Endometrial microvascular endothelial cells (primary cell): Measurements from ENCODE around the gene ZSWIM4. TPM values are rescaled to one million over a fixed set of nuclear protein-coding genes. Genes with fewer than 3 reads are reported as not detected.

Experiments
- in situ Hi-C: cut with HindIII; loops from 2 replicates; pipeline ENCODE4 v1.10.0; 2017; ENCODE audit warnings: low sequenced_read_pairs, low pct_unique_long_range_greater_than_20kb; ENCODE audit errors: inconsistent ontology term
- total RNA-seq: library from RNA; depleted of rRNA; stranded (reverse); fragments of >200 nt; gene quantifications from one replicate; pipeline ENCODE4 v1.2.3, GENCODE V29; 2015; ENCODE audit errors: inconsistent ontology term

ZSWIM4 gene
- total RNA-seq, 1 donor from 2014 or later = 5.5 TPM

DNA sequence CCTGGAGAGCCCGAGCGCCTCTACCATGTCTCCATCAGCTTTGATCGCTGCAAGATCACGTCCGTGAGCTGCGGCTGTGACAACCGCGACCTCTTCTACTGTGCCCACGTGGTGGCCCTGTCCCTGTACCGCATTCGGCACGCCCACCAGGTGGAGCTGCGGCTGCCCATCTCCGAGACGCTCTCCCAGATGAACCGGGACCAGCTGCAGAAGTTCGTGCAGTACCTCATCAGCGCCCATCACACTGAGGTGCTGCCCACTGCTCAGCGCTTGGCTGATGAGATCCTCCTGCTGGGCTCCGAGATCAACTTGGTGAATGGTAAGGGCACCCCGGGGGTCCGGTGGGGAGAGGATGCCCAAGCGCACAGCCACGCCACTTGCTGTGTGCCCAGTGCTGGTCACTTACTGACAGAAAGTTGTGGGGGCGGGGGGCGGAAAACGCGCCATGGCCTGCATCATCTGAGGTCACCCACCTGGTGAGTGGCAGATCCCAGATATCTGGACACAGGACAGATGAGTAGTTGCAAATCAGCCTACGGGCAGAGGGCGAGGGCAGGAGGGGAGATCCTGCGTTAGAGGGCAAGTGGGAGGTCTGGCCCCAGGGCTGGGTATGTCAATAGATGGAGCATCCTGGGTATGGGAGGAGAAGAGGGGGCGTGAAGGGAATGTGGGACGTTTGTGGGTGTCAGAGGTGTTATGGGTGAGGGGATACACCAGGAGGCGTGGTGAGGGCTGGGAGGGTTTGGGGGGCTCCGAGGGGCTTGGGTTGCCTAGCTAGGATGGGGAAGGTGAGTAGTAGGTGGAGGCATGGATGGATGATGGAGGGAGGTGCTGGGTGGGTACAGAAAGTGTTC, 9.8 kb downstream of the ZSWIM4 start:
- in situ Hi-C loops = no loop called here

DNA sequence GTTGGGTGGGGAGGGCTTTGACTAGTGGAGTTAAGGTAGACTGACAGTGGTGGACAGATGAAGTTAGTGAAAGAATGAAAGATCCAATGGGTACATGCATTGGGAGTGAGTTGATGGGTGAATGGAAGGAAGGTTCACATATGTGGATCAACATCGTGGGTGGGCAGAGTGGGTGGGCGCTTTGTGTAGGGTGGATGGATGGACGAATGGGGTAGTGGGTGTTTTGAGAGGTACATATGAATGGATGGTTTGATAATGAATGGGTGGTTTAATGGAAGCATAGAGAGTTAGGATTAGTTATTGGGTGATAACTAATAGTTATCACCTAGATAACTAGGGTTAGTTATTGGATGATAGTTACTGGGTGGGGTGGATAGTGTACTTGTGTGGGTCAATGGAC, 11.5 kb downstream of the ZSWIM4 start:
- in situ Hi-C loops = no loop called here

DNA sequence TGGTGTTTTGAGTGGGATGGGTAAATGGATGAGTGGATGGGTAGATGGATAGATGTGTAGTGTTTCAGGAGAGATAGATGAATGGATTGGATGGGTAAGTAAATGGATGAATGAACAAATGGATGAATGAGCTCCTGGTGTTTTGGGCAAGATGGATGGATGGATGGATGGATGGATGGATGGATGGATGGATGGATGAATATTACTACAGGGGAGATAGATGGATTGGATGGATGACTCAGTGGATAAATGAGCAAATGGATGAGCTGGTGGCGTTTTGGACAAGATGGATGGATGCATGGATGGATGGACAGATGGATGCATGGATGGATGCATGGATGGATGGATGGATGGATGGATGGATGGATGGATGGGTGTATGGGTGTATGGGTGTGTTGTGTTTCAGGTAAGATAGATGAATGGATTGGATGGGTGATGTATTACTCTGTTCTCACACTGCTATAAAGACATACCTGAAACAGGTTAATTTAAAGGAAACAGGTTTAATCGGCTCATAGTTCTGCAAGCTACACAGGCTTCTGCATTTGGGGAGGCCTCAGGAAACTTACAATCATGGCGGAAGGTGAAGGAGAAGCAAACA, 12.3 kb downstream of the ZSWIM4 start:
- in situ Hi-C loops = no loop called here

DNA sequence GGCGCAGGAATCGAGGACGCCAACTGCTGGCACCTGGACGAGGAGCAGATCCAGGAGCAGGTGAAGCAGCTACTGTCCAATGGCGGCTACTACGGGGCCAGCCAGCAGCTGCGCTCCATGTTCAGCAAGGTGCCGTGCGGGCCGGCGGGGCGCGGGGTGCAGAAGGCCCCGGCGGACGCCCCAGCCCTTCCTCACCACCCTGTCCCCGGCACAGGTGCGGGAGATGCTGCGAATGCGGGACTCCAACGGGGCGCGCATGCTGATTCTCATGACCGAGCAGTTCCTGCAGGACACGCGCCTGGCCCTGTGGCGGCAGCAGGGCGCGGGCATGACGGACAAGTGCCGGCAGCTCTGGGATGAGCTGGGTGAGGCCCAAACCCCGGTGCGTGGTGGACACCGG, 13.6 kb downstream of the ZSWIM4 start:
- in situ Hi-C loops = no loop called here

DNA sequence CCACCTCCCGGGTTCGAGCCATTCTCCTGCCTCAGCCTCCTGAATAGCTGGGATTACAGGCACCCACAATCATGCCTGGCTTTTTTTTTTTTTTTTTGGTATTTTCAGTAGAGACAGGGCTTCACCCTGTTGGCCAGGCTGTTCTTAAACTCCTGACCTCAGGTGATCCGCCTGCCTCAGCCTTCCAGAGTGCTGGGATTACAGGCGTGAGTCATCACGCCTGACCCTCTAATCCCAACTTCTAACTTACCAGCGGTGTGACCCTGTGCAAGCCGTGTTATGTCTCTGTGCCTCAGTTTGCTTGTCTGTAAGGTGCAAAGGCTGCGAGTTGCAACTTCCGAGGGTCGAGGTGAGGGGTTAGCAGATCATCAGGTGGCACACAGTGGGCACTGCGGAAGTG, 17.3 kb downstream of the ZSWIM4 start:
- in situ Hi-C loops = no loop called here

DNA sequence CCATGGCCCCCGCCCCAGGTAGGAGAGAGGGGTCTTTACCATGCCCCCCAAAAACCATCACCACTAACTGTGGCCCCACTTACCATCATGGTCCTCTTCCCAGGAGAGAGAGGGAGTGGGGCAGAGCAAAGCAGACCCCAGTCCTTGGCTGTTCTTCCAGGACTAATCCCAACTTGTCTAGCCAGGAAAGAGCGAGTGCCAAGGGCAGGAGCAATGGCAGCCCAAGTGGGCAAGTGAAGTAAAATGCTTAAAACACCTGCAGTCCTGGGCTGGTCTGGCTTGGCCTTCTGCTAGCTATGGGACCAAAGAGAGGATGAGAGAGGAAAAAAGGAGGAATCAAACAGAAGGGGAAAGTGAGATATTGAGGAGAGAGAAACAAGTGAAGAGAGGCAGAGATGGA, 17.9 kb downstream of the ZSWIM4 start:
- in situ Hi-C loops = no loop called here

DNA sequence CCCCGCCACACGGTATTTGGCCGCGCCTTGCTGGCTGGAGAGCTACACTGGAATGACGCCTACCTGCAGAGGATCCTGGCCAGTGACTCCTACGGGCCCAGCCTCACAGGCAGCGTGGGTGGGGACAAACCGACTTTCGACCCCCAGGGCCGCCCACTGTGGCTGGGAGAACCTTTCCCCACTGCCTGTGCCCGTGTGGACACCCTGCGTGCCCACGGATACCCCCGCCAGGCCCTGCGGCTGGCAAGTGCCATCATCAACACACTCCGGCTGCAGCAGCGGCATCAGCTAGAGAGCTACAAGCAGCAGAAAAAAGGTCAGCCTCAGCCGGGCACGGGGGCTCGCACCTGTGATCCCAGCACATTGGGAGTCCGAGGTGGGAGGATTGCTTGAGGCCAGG, 19.3 kb downstream of the ZSWIM4 start:
- in situ Hi-C loops = no loop called here

DNA sequence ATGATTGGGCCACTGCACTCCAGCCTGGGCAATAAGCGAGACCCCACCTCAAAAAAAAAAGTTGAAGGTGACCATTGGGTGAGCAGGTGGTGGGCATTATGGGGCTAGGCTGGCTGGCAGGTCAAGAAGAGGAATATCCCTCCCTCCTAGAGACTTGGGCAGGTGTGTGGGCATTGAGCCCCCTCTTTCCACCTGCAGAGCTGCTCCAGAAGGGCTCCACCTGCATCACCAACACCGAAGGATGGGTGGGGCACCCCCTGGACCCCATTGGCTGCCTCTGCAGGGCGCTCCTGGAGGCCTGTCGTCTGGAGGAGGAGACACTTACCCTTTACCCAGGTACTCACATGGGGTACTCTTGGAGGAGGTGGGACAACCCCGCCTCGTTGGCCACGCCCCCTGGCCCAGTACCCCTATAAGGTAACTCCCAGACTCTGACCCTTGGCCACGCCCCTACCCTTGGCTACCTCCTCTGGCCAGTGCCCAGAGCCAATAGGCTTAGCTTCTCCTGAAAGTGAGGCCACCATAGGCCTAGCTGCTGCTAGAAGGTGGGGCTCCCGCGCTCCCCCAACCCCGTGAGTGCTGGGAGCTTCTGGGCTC, 21.9 kb downstream of the ZSWIM4 start:
- in situ Hi-C loops = no loop called here

DNA sequence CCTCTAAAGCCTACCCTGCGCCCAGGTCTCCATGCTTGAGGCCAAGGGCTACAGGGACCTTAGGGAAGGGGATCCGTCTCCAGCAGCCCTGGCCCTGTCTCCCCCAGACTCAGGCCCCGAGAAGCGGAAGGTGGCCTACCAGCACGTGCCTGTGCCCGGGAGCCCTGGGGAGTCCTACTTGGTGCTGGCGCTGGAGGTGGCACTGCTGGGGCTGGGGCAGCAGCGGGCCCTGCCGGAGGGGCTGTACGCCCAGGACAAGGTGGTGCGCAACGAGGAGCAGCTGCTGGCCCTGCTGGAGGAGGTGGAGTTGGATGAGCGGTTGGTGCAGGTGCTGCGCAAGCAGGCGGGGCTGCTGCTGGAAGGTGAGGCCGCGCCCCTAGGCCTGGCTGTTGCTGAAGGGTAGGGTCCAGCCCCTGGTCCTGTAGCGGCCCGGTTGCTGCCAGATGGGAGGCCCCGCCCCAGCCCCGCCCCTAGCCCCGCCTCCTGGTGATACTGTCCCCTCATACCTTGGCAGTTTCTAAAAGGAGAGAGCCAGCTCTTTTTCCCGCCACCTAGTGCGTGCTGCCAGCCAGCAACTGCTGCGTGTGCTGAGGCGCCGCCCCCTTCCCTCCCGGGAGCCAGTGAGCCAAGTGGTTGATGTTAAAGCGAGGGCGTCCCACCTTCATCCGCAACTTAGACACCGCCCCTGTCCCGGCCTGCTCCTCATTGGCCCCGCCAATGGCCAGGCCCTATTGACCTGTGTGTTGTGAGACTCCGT, 22.6 kb downstream of the ZSWIM4 start:
- in situ Hi-C loops = no loop called here

DNA sequence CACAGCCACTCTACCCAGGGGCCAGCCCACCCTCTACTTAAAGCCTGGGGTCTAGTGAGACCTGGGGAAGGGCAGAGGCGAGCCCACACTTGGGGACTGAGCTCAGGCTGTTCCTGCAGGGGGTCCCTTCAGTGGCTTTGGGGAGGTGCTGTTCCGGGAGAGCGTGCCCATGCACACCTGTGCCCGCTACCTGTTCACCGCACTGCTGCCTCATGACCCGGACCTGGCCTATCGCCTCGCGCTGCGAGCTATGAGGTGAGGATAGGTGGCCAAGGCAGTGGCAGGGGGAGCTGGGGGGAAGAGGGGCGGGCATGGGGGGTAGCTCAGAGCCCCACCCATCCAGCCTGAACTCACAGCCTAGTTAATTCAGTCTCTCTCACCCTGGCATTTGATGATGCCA, 24.0 kb downstream of the ZSWIM4 start:
- in situ Hi-C loops = no loop called here

DNA sequence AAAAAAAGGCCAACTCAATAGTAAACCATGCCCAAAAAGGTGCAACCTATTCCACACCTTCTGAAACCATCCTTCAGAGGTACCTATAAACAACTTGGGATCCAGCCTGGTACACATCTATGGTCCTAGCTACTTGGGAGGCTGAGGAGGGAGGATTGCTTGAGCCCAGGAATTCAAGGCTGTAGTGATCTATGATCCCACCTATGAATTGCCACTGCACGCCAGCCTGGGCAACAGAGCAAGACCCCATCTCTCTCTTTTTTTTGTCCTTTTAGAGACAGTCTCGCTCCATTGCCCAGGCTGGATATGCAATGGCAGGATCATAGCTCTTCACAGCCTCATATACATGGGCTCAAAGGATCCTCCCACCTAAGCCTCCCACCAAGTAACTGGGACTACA, 26.0 kb downstream of the ZSWIM4 start:
- in situ Hi-C loops = no loop called here

DNA sequence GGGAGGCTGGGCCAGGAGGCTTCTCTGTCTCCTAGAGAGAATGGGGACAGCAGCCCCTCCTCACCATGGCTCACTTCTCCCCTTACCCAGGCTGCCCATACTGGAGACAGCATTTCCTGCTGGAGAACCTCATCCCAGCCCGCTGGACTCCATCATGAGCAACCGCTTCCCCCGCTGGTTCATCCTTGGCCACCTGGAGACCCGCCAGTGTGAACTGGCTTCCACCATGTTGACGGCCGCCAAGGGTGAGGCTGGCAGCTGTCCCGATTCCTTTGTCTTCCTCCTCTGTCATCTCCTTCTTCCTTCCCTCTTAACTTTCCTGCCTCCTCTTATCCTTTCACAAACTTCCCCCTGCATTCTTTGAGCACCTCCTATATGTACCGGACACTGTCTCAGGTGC, 28.0 kb downstream of the ZSWIM4 start:
- in situ Hi-C loops = no loop called here

DNA sequence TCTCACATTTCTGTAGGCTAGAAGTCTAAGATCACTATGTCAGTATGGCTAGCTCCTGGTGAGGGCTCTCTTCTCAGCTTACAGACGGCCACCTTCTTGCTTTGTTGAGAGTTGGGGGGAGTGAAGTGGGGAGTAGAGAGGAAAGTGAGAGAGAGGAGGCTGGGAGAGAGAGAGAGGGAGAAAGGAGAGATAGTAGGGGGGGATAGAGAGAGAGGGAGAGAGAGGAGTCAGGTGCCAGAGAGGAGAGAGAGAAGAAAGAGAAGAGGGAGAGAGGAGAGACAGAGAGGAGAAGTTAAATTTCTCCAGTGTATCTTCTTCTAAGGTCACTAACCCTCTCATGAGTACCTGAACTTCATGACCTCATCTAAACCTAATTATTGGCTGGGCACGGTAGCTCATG, 28.7 kb downstream of the ZSWIM4 start:
- in situ Hi-C loops = no loop called here

DNA sequence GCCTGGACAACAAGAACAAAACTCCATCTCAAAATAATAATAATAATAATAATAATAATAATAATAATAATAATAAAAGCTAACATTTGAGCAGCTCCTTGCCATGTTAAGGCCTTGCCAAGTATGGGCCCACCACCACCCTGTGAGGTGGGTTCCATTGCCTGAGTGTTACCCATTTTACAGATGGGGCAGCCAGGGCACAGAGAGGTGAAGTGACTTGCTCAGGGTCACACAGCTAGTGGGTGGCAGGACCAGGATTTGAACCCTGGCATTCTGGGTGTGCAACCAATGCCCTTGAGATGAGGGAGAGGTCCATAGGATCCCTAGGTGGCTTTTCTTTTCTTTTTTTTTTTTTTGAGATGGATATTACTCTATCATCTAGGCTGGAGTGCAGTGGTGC, 29.5 kb downstream of the ZSWIM4 start:
- in situ Hi-C loops = no loop called here

DNA sequence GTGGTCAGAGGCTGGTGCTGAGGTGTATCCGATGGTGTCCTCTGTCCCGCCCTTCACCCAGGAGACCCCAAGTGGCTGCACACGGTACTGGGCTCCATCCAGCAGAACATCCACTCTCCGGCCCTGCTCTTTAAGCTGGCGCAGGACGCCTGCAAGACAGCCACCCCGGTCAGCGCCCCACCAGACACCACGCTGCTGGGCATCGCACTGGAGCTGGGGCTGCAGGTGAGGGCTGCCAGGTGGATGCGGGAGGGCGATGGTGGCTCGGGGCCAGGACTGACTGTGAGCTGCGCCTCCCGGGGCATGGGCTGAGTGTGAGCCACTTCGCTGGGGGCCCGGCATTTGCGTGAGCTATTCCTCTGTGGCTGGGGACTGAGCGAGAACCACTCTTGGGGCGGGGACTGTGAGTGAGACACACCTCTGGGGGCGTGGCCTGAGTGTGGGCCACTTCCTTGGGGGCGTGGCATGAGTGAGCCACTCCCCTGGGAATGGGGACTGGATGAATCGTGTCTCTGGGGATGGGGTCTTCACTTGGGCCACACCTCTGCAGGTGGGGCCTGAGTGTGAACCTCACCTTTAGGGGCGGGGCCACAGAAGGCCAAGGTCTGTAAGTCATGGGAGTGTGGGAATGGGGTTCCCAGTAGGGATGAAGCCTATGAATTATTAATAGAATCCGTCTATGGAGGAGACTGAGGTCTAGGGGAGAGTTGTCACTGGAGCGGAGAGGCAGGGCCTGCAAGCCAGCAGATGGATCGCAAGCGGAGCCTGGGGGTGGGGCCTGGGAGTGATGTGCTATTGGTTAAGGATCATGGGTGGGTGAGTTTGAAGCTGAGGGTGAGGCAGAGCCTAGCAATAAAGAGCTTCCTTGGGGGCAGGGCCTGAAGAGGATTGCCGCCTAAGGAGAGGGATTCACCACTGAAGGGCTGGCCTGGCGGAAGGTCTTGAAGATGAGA, 30.5 kb downstream of the ZSWIM4 start:
- in situ Hi-C loops = no loop called here

DNA sequence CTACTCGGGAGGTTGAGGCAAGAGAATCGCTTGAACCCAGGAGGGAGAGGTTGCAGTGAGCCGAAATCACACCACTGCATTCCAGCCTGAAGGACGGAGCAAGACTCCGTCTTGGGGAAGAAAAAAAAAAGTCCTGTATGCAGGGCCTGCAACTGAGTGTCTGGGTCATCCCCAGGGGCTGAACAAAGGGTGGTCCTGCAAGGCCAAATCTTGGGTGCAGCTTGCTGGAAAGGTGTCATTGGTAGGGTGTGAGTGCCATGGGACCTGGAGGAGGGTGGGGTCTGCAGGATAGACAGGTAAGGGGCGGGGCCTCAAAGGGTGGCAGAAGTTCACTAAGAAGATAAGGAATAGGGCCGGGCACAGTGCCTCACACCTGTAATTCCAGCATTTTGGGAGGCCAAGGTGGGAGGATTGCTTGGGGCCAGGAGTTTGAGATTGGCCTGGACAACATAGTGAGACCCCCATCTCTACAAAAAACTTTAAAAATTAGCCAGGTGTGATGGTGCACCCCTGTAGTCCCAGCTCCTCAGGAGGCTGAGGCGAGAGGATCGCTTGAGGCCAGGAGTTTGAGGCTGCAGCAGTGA, 31.5 kb downstream of the ZSWIM4 start:
- in situ Hi-C loops = no loop called here

DNA sequence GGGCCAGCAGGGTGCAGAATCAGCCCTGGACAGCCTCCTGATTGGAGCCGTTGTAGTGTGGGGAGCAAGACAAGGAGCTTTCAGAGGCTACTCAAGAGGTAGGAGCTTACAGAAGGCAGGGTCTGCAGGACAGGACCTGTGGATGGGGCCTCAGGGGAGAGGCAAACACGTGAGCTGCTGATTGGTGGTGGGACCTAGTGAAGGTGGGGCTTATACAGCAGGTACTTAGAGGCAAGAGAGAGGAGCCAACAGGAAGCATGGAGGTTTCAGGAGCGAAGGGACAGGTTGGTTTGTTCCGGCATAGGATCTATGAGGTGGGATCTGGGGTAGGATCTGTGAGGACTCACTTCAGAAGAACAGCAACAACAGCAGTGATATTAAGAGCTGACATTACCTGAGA, 32.4 kb downstream of the ZSWIM4 start:
- in situ Hi-C loops = no loop called here

DNA sequence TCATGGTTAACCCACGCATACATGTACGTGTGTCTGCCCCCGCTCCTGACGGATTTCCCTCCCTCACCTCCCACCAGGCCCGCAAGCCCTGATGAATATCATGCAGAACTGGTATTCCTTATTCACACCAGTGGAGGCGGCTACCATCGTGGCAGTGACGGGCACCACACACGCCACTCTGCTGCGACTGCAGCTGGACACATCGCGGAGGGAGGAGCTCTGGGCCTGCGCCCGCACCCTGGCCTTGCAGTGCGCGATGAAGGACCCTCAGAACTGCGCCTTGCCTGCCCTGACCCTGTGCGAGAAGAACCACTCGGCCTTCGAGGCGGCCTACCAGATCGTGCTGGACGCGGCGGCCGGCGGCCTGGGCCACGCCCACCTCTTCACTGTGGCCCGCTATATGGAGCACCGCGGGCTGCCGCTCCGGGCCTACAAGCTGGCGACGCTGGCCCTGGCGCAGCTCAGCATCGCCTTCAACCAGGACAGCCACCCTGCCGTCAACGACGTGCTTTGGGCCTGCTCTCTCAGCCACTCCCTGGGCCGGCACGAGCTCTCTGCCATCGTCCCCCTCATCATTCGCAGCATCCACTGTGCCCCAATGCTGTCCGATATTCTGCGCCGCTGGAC, 35.0 kb downstream of the ZSWIM4 start:
- in situ Hi-C loops = no loop called here
